ENCODE data around the gene SVIL.
"Not testable (repeated sequence)": the region's sequence is repeated elsewhere in the genome, so short reads cannot be mapped to it uniquely, and the experiment has no call there.

SVIL gene

DNA sequence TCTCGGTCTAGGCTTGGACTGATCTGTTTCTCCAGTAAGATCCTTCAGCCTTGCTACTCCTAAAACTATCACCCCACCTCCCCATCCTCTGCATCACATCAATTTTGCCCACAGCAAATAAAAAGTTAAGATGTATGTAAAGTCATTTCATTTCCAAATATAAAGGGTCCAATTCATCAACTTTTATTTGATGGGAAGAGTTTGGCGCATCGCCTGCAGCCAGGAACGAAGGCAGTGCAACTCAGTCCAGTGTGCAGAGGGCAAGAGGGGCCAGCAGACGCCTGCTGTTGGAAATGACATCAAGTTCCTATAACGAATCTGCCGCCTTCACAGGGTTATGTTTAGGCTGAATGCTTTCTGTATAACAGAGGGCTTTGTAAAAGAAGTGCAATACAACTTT, 97.0 kb downstream of the SVIL start:
- TF ChIP-seq, protein P1, sequence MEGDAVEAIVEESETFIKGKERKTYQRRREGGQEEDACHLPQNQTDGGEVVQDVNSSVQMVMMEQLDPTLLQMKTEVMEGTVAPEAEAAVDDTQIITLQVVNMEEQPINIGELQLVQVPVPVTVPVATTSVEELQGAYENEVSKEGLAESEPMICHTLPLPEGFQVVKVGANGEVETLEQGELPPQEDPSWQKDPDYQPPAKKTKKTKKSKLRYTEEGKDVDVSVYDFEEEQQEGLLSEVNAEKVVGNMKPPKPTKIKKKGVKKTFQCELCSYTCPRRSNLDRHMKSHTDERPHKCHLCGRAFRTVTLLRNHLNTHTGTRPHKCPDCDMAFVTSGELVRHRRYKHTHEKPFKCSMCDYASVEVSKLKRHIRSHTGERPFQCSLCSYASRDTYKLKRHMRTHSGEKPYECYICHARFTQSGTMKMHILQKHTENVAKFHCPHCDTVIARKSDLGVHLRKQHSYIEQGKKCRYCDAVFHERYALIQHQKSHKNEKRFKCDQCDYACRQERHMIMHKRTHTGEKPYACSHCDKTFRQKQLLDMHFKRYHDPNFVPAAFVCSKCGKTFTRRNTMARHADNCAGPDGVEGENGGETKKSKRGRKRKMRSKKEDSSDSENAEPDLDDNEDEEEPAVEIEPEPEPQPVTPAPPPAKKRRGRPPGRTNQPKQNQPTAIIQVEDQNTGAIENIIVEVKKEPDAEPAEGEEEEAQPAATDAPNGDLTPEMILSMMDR (IDR thresholded peaks at IDR 0.05), result no peak
- peak overlapping the region in 1 of 2 donors; percentile 68 for H3K27ac ChIP-seq
- no peak overlapping the region for H3K4me3 ChIP-seq
- no peaks in the 10 kb centered on the region for H3K9me3 ChIP-seq
- peaks cover 5 to 55% (median 22%) of the 10 kb centered on the region in 4 donors for H3K4me1 ChIP-seq
- peaks cover 12 to 26% (median 19%) of the 10 kb centered on the region in 3 donors for H3K36me3 ChIP-seq
- intact Hi-C loops (cut with DNase I; ENCODE audit: low total_unique reads), result loop anchor here (10.0 kb wide), 1 partner anchor 47 kb away; no protein-coding TSS in a partner anchor
- no peak for DNase-seq
- H3K27me3 ChIP-seq, result no peaks in the 10 kb centered on the region

DNA sequence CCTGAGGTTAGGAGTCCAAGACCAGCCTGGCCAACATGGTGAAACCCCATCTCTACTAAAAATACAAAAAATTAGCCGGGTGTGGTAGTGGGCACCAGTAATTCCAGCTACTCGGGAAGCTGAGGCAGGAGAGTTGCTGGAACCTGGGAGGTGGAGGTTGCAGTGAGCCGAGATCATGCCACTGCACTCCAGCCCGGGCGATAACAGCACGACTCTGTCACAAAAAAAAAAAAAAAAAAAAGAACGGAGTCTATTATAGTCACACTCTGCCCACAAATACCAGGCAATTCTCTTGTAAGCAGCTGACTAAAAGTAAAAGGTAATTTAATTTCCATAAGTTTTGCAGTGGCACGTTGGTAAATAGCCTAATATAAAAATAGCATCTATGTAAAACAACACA, 98.1 kb downstream of the SVIL start:
- intact Hi-C loops (cut with DNase I; ENCODE audit: low total_unique reads), result loop anchor here (10.0 kb wide), 1 partner anchor 48 kb away; no protein-coding TSS in a partner anchor

DNA sequence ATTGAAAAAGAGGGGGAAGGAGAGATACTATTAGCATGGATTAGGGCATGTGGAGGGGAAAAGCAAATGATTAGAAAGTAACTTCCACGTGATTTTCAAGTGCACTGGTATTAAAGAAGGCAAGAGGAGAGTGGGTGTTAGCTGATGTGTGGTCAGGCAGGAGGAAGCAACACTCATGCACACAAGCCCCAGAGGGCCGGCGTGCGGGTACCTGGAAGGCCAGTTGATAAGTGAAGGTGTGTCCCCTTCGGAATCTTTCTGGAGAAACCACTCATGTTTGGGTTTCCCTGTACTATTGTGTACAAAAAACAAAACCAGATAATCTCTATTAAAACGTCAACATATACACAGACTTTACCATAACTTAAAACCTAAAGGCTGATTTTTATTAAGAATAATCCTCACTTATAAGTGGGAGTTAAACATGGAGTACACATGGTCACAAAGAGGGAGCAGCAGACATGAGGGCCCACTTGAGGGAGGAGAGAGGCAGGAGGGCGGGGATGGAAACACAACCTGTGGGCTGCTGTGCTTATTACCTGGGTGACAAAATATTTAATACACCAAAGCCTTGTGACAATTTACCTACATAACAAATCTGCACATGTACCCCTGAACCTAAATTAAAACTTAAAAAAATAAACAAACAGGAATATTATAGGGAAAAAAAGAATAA, 98.9 kb downstream of the SVIL start:
- H3K9me3 ChIP-seq, result no peaks in the 10 kb centered on the region
- intact Hi-C loops (cut with DNase I; ENCODE audit: low total_unique reads), result loop anchor here (10.0 kb wide), 1 partner anchor 49 kb away; no protein-coding TSS in a partner anchor
- H3K36me3 ChIP-seq, result peaks cover 27 to 37% (median 34%) of the 10 kb centered on the region in 3 donors
- H3K4me3 ChIP-seq, result peak overlapping the region in 1 of 2 donors; percentile 12
- no peaks in the 10 kb centered on the region for H3K27me3 ChIP-seq
- no peak for DNase-seq
- peaks cover 5 to 49% (median 19%) of the 10 kb centered on the region in 4 donors for H3K4me1 ChIP-seq
- peak overlapping the region; percentile 56 to 68 for H3K27ac ChIP-seq
- TF ChIP-seq, protein P1 (IDR thresholded peaks at IDR 0.05), result no peak

More for the DNA sequence above, 98.1 kb downstream of the SVIL start:
- not testable (repeated sequence) for DNase-seq, H3K27me3 ChIP-seq, H3K9me3 ChIP-seq, H3K4me3 ChIP-seq
- H3K4me1 ChIP-seq, result peaks cover 5 to 49% (median 19%) of the 10 kb centered on the region in 4 donors
- peaks cover 22 to 37% (median 30%) of the 10 kb centered on the region in 3 donors for H3K36me3 ChIP-seq
- H3K27ac ChIP-seq, result peak overlapping the region; percentile 56 to 68

DNA sequence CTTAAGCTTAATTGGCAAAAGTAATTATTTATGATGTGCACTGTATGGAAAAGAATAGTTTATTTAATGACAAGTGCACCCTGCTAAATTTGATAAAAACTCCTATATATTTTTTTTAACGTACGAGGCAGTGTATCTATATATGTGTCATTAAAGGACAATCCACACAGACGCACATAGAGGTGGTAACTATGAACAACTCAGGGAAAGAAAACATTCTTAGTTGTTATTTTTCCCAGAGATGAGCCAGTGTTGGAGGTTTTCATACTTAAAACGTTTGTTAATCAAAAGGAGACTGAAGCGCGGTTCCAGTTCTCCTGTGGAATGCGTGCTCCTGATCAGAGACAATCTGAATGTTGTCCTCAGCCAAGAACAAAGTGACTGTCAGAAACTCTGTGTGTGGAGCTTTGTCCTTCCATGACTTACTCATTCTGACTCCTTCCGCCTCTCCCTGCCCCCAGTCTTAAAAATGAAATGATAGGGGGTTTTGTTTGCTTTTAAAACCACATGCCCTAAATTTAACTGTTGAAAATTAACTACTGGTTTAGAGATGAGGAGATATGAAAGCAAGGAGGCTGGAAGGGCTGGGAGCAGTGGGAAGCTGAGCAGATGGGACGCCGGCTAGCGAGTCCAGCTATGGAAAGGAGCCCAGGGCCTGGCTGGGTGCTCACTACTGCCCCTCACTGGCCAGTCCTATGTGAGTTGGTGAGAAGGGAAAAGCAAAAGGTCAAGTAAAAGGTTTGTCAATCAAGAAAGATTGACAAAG, 99.6 kb downstream of the SVIL start:
- peak overlapping the region in 1 of 2 donors; percentile 12 for H3K4me3 ChIP-seq
- DNase-seq, result no peak
- no peaks in the 10 kb centered on the region for H3K9me3 ChIP-seq
- TF ChIP-seq, protein P1 (IDR thresholded peaks at IDR 0.05), result peak; percentile 49 to 51
- peaks cover 5 to 49% (median 19%) of the 10 kb centered on the region in 4 donors for H3K4me1 ChIP-seq
- H3K27ac ChIP-seq, result peak overlapping the region; percentile 56 to 68
- H3K36me3 ChIP-seq, result peaks cover 24 to 42% (median 40%) of the 10 kb centered on the region in 3 donors
- intact Hi-C loops (cut with DNase I; ENCODE audit: low total_unique reads), result loop anchor here (10.0 kb wide), 1 partner anchor 50 kb away; no protein-coding TSS in a partner anchor
- H3K27me3 ChIP-seq, result no peaks in the 10 kb centered on the region

DNA sequence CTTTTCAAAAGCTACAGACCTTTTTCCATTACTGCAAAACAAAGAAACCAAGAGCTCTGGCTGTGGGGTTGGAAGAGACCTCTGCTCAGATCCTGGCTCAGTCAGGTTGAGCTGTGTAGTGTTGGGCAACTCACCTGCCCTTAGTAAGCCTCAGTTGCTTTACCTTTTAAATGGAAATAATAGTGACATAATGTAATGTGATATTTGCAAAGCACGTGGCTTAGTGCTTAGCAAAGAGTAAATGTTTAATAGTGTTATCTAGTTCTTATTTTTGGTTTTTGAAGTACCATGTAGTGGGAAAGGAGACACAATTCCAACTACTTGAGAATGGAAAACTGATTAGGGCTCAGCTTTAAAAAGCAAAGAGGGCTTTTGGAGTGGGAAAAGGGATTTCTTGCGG, 100.2 kb downstream of the SVIL start:
- H3K36me3 ChIP-seq, result peaks cover 22 to 47% (median 46%) of the 10 kb centered on the region in 3 donors
- H3K4me1 ChIP-seq, result peaks cover 5 to 49% (median 18%) of the 10 kb centered on the region in 4 donors
- intact Hi-C loops (cut with DNase I; ENCODE audit: low total_unique reads), result loop anchor here (10.0 kb wide), 1 partner anchor 50 kb away; no protein-coding TSS in a partner anchor
- H3K9me3 ChIP-seq, result no peaks in the 10 kb centered on the region
- peak overlapping the region; percentile 56 to 68 for H3K27ac ChIP-seq
- TF ChIP-seq, protein P1 (IDR thresholded peaks at IDR 0.05), result no peak
- H3K4me3 ChIP-seq, result no peak overlapping the region
- no peak for DNase-seq
- no peaks in the 10 kb centered on the region for H3K27me3 ChIP-seq
